BLaER1 treated with 17β-estradiol and CSF1 and Interleukin-3, amounts not matched to agents 10 nM and 100 nM (cell line): Measurements from ENCODE around the gene CEP135.

ENCODE experiments used
- H3K27ac ChIP-seq, 11 experiments: shearing (Covaris generic); formaldehyde crosslinking; 2 replicates each; pipeline ENCODE4 v1.8.1; 2022
- H3K27me3 ChIP-seq, 11 experiments: shearing (Covaris generic); formaldehyde crosslinking; 2 replicates each; pipeline ENCODE4 v1.8.1; 2022
- H3K36me3 ChIP-seq, 11 experiments: shearing (Covaris generic); formaldehyde crosslinking; 2 replicates each; pipeline ENCODE4 v1.8.1; 2022
- H3K4me1 ChIP-seq, 10 experiments: shearing (Covaris generic); formaldehyde crosslinking; 2 replicates each; pipeline ENCODE4 v1.8.1; 2022
- H3K4me2 ChIP-seq, 11 experiments: shearing (Covaris generic); formaldehyde crosslinking; 2 replicates each; pipeline ENCODE4 v1.8.1; 2022
- H3K4me3 ChIP-seq, 10 experiments: shearing (Covaris generic); formaldehyde crosslinking; 2 replicates each; pipeline ENCODE4 v1.8.1; 2022
- H3K9ac ChIP-seq, 11 experiments: shearing (Covaris generic); formaldehyde crosslinking; 2 replicates each; pipeline ENCODE4 v1.8.1; 2022
- H3K9me3 ChIP-seq, 11 experiments: shearing (Covaris generic); formaldehyde crosslinking; replicated peaks in 1 of 11; 2 replicates each; pipeline ENCODE4 v1.8.1; 2022
- H4K20me1 ChIP-seq, 11 experiments: shearing (Covaris generic); formaldehyde crosslinking; 2 replicates each; pipeline ENCODE4 v1.8.1; 2022
- Cebpa-rat ChIP-seq, 11 experiments: shearing (Covaris generic); IDR thresholded peaks; 2 replicates each; pipeline ENCODE4 v1.8.1; 2022

Gene CEP135

DNA sequence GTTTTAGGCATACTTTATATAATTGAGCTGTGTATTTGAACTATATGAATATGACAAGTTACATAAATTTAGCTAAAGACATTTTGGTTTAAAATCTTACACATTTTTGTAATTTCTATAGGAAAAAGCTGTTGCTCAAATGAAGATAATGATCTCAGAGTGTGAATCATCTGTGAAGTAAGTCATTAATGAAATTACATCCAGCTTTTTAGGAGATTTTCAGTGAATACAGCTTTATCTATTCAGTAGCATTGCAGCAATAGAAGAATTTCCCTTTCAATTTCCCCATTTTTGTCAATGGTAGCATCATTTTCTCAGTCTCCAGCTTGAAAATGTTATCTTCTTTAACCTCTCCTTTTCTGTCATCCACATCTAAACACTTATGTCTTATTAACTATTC, 59.5 kb downstream of the CEP135 start:
- H4K20me1 ChIP-seq = no peaks in the 10 kb centered on the region; a peak in 1 of 22 replicates
- TF ChIP-seq Cebpa-rat (IDR thresholded peaks at IDR 0.05) = no peak
- H3K27me3 ChIP-seq = no peaks in the 10 kb centered on the region
- H3K4me2 ChIP-seq = no peak overlapping the region
- H3K9ac ChIP-seq = no peak overlapping the region
- H3K36me3 ChIP-seq = peaks cover 91 to 100% (median 99%) of the 10 kb centered on the region in 11 experiments
- peaks cover 0 to 19% (median 6%) of the 10 kb centered on the region in 10 experiments; a peak in 8 of 20 replicates for H3K4me1 ChIP-seq
- H3K27ac ChIP-seq = no peak overlapping the region
- no peak overlapping the region for H3K4me3 ChIP-seq
- peaks cover 1 to 13% (median 9%) of the 10 kb centered on the region in 11 experiments; a peak in 13 of 22 replicates for H3K9me3 ChIP-seq

DNA sequence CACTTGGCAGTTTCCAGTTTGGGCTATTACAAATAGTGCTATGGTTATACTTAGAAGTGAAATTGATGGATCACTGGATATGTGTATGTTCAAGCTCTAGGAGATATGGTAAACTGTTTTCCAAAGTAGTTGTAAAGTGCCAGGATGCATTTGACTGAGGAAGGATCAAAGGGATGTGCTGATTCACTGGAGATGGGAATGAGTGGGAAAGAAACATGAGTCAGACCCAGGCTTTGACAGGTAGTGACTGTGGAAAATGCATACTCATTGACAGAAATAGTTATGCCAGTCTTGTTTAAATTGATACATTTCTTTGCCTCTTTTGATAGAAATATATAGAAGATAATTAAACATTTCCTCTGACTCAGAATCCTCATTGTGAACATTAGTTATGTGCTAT, 77.9 kb downstream of the CEP135 start:
- TF ChIP-seq Cebpa-rat (IDR thresholded peaks at IDR 0.05) = no peak
- no peaks in the 10 kb centered on the region for H3K4me1 ChIP-seq
- H3K4me3 ChIP-seq = no peak overlapping the region
- H3K9me3 ChIP-seq = peaks cover 14 to 25% (median 18%) of the 10 kb centered on the region in 11 experiments; a peak in 21 of 22 replicates
- H3K4me2 ChIP-seq = no peak overlapping the region
- peaks cover 84 to 88% (median 85%) of the 10 kb centered on the region in 11 experiments for H3K36me3 ChIP-seq
- no peak overlapping the region for H3K9ac ChIP-seq
- H4K20me1 ChIP-seq = no peaks in the 10 kb centered on the region
- no peaks in the 10 kb centered on the region for H3K27me3 ChIP-seq
- no peak overlapping the region for H3K27ac ChIP-seq

DNA sequence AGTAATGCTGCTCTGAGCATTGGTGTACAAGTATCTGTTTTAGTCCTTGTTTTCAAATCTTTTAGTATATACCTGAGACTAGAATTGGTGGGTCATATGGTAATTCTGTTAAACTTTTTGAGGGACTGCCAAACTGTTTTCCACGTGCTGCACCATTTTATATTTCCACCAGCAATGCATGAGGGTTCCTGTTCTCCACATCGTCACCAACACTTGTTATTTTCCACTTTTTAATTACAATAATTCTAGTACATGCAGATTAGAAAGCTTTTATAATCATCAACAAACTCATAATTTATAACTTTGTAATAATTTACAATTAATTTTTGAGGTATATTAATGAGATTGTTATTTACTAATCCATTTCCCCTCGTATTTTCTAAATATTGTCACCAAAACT, 79.4 kb downstream of the CEP135 start:
- no peaks in the 10 kb centered on the region for H4K20me1 ChIP-seq
- H3K9ac ChIP-seq = no peak overlapping the region
- H3K27ac ChIP-seq = no peak overlapping the region
- H3K4me2 ChIP-seq = no peak overlapping the region
- TF ChIP-seq Cebpa-rat (IDR thresholded peaks at IDR 0.05) = no peak
- no peak overlapping the region for H3K4me3 ChIP-seq
- no peaks in the 10 kb centered on the region for H3K27me3 ChIP-seq
- no peaks in the 10 kb centered on the region for H3K4me1 ChIP-seq
- peaks cover 68 to 80% (median 70%) of the 10 kb centered on the region in 11 experiments for H3K36me3 ChIP-seq
- H3K9me3 ChIP-seq = peaks cover 14 to 25% (median 18%) of the 10 kb centered on the region in 11 experiments; a peak in 21 of 22 replicates

DNA sequence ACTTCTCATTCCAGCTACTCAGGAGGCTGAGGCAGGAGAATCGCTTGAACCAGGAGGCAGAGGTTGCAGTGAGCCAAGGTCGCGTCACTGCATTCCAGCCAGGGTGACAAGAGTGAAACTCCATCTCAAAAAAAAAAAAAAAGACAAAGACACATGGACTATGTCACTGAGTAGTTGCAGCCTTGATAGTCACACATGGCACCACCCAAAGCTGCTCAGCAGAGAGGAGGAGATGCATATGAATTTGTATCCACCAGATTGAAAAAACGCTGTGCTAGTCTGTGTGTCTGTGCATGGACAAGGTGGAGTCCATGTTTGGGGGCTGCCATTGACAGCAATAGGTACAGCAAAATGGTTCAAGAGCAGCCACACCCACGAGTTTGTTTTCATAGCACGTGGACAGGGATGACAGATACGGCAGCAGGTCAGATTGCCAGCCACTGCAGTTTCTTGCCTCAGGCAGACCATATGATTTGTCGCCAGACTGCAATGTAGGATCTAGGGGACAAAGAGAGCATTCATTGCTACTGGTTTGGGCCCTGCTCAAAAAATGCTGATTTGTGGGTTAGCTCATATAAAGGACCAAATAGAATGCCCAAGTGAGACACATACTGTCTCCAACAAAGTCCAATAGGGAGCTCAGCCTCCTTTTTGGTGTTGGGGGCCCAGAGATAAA, 89.9 kb downstream of the CEP135 start:
- Histone ChIP-seq H3K4me2 (no peak overlapping the region), H3K4me3 (no peak overlapping the region), H3K36me3 (no peaks in the 10 kb centered on the region), H3K27me3 (no peaks in the 10 kb centered on the region), H3K9ac (no peak overlapping the region), H3K27ac (no peak overlapping the region), H3K9me3 (no peaks in the 10 kb centered on the region), H3K4me1 (peaks cover 0 to 9% (median 2%) of the 10 kb centered on the region in 10 experiments; a peak in 7 of 20 replicates), H4K20me1 (no peaks in the 10 kb centered on the region)
- TF ChIP-seq Cebpa-rat (IDR thresholded peaks at IDR 0.05) = no peak

DNA sequence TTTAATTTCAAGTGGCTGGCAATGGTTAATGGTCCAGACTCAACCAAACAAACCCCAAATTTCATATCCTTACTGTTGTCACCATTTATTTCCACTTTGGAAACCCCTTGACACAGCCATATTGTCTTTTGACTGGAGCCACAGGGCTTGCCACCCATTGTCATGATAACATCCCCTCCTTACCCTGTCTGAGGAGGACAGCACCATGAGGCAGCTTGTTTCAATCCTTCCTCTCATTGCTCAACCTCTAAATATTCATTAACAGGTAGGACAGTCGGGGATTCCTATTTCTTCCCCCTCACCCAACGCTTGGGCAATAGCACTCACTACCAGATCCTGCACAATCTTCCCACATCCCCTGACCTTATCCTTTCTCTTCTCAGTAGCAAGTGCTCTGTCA, 92.1 kb downstream of the CEP135 start:
- Histone ChIP-seq H3K27ac (no peak overlapping the region), H4K20me1 (no peaks in the 10 kb centered on the region), H3K27me3 (no peaks in the 10 kb centered on the region), H3K4me1 (peaks cover 0 to 9% (median 2%) of the 10 kb centered on the region in 10 experiments; a peak in 7 of 20 replicates), H3K36me3 (no peaks in the 10 kb centered on the region), H3K4me2 (no peak overlapping the region), H3K9ac (no peak overlapping the region), H3K4me3 (no peak overlapping the region), H3K9me3 (no peaks in the 10 kb centered on the region)
- no peak for TF ChIP-seq Cebpa-rat (IDR thresholded peaks at IDR 0.05)

DNA sequence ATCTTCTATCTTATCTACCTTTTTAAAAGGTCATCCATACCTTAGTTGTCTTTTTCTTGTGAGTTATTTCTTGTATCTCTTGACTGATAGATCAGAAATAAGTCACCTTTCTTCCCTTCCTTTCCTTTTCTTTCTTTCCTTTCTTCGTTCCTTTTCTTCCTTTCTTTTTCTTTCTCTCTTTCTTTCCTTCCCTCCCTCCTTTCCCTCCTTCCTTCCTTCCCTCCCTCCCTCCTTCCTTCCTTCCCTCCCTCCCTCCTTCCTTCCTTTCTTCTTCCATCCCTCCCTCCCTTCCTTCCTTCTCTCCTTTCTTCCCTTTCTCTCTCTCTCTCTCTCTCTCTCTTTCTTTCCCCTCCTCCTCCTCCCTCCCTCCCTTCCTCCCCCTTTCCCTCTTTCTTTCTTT, 93.5 kb downstream of the CEP135 start:
- Histone ChIP-seq H3K4me2 (no peak overlapping the region), H3K36me3 (no peaks in the 10 kb centered on the region), H3K27ac (no peak overlapping the region), H3K27me3 (no peaks in the 10 kb centered on the region), H3K9me3 (no peaks in the 10 kb centered on the region), H3K4me1 (peaks cover 0 to 9% (median 2%) of the 10 kb centered on the region in 10 experiments; a peak in 7 of 20 replicates), H3K4me3 (no peak overlapping the region), H3K9ac (no peak overlapping the region), H4K20me1 (no peaks in the 10 kb centered on the region)
- no peak for TF ChIP-seq Cebpa-rat (IDR thresholded peaks at IDR 0.05)

DNA sequence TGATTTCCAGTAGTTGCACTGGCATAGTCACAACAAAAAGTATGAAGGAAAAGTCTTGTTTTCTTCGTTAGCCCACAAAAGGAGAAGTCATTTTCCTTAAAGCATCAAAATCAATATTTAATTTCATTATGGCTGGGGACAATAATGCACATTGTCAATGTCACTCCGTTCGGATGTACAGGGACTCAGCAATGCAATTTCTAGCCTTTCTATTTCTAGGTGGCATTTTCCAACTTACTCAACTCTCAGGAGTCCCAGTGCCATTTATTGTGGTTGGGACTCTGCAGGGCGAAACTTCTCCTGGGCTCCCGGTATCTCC, 99.6 kb downstream of the CEP135 start:
- Histone ChIP-seq H3K9ac (peak overlapping the region; percentile 81 to 94 (median 92)), H3K4me3 (peak overlapping the region; percentile 78 to 99 (median 97))
- TF ChIP-seq Cebpa-rat (IDR thresholded peaks at IDR 0.05) = no peak

DNA sequence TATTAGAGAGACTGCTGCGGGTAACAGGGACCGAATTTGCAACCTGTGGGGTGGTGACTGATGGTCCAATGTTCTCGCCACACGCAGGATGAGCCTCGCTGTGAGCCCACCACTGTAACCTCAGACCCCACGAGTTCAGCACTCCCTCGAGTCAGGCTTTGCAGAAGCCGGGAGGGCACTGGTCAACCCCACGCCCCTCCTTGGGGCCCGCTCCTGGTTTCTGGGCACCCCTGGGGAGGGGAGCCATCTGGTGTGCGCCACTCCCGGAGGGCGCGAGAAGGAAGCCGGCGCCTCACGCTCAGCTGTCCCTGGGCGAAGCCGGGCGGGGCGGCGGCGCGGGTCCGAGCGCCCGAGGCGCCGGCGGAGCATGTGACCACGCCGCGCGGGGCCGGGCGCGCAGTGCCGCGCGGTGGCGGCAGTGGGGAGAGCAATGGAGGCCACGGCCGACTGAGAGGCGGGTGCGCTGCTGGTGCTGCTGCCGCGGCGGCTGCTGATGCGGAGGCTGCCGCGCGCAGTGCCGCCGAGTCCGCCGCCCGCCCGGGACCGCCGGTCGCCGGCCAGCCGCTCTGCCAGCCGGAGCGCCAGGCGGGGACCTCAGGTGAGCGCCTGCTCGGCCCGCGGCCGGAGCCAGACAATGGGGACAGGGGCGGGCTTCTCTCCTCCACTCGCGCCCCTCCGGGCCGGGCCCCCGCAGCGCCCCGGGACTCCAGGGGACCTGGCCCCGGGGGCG, 100.1 kb downstream of the CEP135 start:
- Histone ChIP-seq H3K36me3 (no peaks in the 10 kb centered on the region), H3K9ac (peak overlapping the region; percentile 81 to 94 (median 92)), H3K4me1 (peaks cover 15 to 36% (median 26%) of the 10 kb centered on the region in 10 experiments), H3K4me2 (peak overlapping the region; percentile 81 to 97 (median 90)), H3K27ac (peak overlapping the region; percentile 61 to 91 (median 86)), H3K4me3 (peak overlapping the region; percentile 78 to 99 (median 97)), H3K27me3 (no peaks in the 10 kb centered on the region), H3K9me3 (no peaks in the 10 kb centered on the region), H4K20me1 (no peaks in the 10 kb centered on the region)
- TF ChIP-seq Cebpa-rat (IDR thresholded peaks at IDR 0.05) = no peak

More for the DNA sequence above, 99.6 kb downstream of the CEP135 start:
- no peaks in the 10 kb centered on the region for H3K9me3 ChIP-seq
- H3K27ac ChIP-seq = peak overlapping the region in 8 of 11 experiments; percentile 84 to 91 (median 87); a peak in 12 of 22 replicates
- no peaks in the 10 kb centered on the region for H3K27me3 ChIP-seq
- no peaks in the 10 kb centered on the region for H4K20me1 ChIP-seq
- peak overlapping the region; percentile 81 to 97 (median 90) for H3K4me2 ChIP-seq
- no peaks in the 10 kb centered on the region for H3K36me3 ChIP-seq
- H3K4me1 ChIP-seq = peaks cover 15 to 36% (median 26%) of the 10 kb centered on the region in 10 experiments

DNA sequence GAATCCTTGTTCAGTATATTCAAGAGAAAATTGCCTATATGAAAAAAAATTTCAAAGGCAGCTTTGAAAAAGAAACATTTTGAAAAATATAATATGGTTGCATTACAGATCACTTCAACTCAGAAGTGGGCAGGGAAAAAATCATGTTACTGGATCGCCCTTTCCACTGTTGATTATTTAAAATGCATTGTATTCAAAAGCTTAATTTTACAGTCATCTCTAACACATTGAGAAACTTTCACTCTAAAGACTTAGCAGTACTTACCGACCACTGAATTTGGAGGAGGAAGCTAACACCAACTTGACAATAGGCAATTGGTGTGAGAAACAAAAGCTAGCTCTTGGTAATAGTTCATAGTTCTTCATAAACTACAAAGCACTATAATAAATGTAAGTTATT, 101.9 kb downstream of the CEP135 start:
- H3K4me2 ChIP-seq = peak overlapping the region; percentile 81 to 97 (median 90); a peak in 21 of 22 replicates
- H3K4me1 ChIP-seq = peaks cover 23 to 44% (median 32%) of the 10 kb centered on the region in 10 experiments
- H4K20me1 ChIP-seq = no peaks in the 10 kb centered on the region
- H3K4me3 ChIP-seq = peak overlapping the region; percentile 78 to 99 (median 97); a peak in 13 of 20 replicates
- no peaks in the 10 kb centered on the region for H3K9me3 ChIP-seq
- H3K27me3 ChIP-seq = no peaks in the 10 kb centered on the region
- H3K27ac ChIP-seq = peak overlapping the region in 9 of 11 experiments; percentile 84 to 91 (median 88); a peak in 9 of 22 replicates
- no peaks in the 10 kb centered on the region for H3K36me3 ChIP-seq
- TF ChIP-seq Cebpa-rat (IDR thresholded peaks at IDR 0.05) = no peak
- H3K9ac ChIP-seq = peak overlapping the region in 10 of 11 experiments; percentile 81 to 94 (median 92); a peak in 16 of 22 replicates
